ENCODE measurements around the gene RSL24D1.

GRCh38 chr15:55179141-55179540 is 17.6 kb downstream of the RSL24D1 start:
- no peak for TF ChIP-seq EZH2phosphoT487 (IDR thresholded peaks at IDR 0.05; ENCODE audit: insufficient read depth, low read depth)
- TF ChIP-seq EZH2 (IDR thresholded peaks at IDR 0.05; ENCODE audit: insufficient read depth, poor library complexity, severe bottlenecking) = no peak
